Measurements from ENCODE around the gene VRK2.
"Not testable (repeated sequence)": the region's sequence is repeated elsewhere in the genome, so short reads cannot be mapped to it uniquely, and the experiment has no call there.

DNA sequence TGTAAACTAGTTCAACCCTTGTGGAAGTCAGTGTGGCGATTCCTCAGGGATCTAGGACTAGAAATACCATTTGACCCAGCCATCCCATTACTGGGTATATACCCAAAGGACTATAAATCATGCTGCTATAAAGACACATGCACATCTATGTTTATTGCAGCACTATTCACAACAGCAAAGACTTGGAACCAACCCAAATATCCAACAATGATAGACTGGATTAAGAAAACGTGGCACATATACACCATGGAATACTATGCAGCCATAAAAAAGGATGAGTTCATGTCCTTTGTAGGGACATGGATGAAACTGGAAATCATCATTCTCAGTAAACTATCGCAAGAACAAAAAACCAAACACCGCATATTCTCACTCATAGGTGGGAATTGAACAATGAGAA is 130.6 kb downstream of the VRK2 start:
- TF ChIP-seq, protein P1, sequence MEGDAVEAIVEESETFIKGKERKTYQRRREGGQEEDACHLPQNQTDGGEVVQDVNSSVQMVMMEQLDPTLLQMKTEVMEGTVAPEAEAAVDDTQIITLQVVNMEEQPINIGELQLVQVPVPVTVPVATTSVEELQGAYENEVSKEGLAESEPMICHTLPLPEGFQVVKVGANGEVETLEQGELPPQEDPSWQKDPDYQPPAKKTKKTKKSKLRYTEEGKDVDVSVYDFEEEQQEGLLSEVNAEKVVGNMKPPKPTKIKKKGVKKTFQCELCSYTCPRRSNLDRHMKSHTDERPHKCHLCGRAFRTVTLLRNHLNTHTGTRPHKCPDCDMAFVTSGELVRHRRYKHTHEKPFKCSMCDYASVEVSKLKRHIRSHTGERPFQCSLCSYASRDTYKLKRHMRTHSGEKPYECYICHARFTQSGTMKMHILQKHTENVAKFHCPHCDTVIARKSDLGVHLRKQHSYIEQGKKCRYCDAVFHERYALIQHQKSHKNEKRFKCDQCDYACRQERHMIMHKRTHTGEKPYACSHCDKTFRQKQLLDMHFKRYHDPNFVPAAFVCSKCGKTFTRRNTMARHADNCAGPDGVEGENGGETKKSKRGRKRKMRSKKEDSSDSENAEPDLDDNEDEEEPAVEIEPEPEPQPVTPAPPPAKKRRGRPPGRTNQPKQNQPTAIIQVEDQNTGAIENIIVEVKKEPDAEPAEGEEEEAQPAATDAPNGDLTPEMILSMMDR (IDR thresholded peaks at IDR 0.05; ENCODE audit: borderline replicate concordance, extremely low read depth, low read length, poor library complexity, severe bottlenecking) = not testable (repeated sequence)
- not testable (repeated sequence) for TF ChIP-seq EZH2 (IDR thresholded peaks at IDR 0.05; ENCODE audit: borderline replicate concordance, low read depth, low read length, severe bottlenecking)

Measured in DND-41 (cell line).